Eye (tissue), 1 donor: ENCODE measurements around the gene FANCD2OS.
"Not testable (repeated sequence)": the region's sequence is repeated elsewhere in the genome, so short reads cannot be mapped to it uniquely, and the experiment has no call there.

ENCODE experiments used
- DNase-seq: peaks from one replicate; pipeline ENCODE4 v3.0.0-alpha.2; 2015

Gene FANCD2OS

DNA sequence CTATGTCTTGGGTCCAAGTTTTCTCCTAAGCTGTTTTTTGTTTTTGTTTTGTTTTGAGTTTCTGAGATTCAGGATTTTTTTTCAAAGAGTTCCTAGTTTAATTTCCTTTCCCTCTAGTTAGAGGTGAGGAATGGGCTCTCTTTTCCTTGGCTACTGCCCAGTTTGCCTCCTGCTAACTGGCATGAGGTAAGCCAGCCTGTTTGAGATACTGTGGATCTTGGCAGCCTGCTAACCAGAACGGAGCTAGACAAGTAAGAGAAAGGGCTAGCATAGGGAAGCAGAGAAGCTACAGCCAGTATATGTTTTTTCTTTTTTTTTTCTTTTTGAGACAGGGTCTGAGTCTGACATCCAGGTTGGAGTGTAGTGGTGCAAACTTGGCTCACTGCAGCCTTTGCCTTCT is 17.3 kb downstream of the FANCD2OS start:
- not testable (repeated sequence) for DNase-seq

DNA sequence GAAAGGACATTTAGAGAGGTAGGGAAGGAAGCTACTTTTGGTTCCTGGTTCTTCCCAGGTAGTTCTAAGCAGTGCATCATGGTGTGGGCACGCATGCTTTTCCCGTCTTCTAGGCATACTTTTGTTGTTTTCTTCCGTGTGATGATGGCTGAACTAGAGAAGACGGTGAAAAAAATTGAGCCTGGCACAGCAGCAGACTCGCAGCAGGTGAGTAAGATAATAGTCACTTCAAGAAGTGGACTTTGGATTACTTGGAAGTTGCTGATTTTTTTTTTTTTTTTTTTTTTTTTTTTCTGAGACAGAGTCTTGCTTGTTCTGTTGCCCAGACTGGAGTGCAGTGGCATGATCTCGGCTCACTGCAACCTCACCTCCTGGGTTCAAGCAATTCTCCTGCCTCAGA is 17.9 kb downstream of the FANCD2OS start:
- no peak for DNase-seq

DNA sequence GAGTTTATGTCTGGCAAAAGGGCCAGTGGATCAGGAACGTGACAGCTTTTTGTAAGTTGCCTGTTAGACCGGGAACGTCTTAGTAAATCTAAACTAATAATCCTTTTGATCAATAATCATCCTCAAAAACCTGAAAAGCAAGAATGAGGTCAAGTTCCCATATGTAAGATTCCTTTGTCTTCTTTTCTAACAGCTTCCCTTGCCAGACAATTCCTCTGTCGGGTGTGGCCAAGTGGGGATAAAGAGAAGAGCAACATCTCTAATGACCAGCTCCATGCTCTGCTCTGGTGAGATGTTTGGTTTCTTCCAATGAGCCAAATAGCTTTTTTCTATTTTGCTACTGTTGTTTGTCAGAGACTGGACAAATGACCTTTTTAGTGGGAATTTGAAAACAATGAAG is 19.8 kb downstream of the FANCD2OS start:
- DNase-seq: no peak

DNA sequence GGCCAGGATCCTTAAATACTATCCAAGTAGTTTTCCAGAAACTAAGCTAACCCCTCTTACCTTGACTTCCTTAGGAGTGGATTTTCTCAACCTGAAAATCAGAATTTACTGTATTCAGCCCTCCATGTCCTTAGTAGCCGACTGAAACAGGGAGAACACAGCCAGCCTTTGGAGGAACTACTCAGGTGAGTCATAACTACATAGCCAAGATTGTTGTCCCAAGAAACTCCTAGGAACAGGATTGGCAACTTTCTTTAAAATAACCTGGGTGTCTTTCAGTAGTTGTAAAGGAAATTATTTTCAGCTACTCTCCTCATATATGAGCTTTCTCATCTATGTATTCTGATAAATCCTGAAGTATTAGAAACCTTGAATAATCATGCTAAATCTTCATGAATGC is 22.3 kb downstream of the FANCD2OS start:
- DNase-seq: no peak

DNA sequence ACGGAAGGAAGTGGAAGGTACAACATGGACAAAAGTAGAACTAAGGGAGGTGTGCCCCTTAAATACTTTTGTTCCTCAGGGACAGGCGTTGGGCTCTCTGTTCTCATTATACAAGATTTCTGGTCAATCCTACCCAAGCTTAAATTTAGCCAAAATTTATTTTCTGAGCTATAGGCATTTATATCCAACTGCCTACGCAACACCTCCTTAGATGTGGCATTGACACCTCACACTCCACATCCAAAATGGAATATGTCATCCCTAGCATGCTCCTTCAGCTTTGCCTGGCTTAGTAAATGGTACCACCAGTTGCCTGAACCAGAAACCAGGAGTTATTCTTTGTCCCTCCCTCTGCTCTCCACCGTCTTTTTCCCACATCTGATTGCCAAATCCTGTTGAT is 26.2 kb downstream of the FANCD2OS start:
- no peak for DNase-seq

DNA sequence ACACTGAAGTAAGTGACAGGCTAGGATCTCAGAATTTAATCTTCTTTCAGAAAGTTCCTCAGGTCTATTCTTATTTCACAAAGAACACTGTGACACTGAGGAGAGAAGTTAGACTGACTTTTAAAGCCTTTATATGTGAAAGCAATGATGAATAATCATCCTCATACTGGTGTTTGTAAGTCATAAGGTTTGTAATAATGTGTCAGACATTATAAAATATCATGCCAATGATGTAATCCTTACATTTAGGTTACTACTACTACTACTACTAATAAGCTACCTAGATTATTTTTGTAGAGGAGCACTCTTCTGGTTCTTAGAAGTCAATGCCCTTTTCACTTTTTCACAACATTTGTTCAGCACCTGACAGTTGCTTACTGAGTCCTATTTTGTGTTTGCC is 33.4 kb downstream of the FANCD2OS start:
- DNase-seq: no peak

DNA sequence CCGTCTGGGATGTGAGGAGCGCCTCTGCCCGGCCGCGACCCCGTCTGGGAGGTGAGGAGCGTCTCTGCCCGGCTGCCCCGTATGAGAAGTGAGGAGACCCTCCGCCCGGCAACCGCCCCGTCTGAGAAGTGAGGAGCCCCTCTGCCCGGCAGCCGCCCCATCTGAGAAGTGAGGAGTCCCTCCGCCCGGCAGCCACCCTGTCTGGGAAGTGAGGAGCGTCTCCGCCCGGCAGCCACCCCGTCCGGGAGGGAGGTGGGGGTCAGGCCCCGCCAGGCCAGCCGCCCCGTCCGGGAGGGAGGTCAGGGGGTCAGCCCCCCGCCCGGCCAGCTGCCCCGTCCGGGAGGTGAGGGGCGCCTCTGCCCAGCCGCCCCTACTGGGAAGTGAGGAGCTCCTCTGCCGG is 38.0 kb downstream of the FANCD2OS start:
- DNase-seq: not testable (repeated sequence)

DNA sequence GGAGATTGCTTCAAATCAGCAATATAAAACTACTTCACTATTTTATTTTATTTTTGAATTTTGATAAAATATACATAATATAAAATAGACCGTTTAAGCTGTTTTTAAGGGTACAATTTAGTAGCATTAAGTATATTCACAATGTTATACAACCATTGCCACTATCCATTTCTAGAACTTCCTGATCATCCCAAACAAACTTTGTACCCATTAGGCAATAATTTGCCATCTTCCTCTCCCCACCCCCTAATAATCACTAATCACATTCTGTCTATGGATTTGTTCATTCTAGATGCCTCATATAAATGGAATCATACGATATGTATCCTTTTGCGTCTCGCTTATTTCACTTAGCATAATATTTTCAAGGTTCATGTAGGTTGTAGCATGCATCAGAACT is 53.0 kb downstream of the FANCD2OS start:
- no peak for DNase-seq
